ENCODE data around the gene HRH1.

HRH1 gene

DNA sequence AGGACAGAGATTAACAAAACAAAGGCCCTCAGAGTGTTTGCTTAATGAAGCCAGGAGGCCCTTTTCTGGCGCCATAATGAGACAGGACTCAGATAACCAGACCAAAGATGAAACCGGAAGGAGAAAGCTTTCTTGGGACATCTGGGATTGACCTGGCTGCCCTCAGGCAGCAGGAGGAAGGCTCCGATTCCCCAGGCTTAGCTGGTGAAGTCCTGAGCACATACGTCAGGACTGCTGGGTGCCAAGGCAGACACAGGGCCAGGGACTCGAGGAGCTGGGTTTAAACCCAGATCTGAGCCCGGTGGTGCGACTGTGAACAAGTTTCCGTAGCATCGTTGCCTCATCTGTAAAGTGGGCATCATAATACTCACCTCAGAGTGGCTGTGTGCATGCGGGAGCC lies 36.7 kb upstream of the HRH1 start:
- TF ChIP-seq, protein P1, sequence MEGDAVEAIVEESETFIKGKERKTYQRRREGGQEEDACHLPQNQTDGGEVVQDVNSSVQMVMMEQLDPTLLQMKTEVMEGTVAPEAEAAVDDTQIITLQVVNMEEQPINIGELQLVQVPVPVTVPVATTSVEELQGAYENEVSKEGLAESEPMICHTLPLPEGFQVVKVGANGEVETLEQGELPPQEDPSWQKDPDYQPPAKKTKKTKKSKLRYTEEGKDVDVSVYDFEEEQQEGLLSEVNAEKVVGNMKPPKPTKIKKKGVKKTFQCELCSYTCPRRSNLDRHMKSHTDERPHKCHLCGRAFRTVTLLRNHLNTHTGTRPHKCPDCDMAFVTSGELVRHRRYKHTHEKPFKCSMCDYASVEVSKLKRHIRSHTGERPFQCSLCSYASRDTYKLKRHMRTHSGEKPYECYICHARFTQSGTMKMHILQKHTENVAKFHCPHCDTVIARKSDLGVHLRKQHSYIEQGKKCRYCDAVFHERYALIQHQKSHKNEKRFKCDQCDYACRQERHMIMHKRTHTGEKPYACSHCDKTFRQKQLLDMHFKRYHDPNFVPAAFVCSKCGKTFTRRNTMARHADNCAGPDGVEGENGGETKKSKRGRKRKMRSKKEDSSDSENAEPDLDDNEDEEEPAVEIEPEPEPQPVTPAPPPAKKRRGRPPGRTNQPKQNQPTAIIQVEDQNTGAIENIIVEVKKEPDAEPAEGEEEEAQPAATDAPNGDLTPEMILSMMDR (conservative IDR thresholded peaks at IDR 0.05; ENCODE audit: low read depth, low read length), result no peak

GRCh38 chr3:11118181-11118682 lies 36.1 kb upstream of the HRH1 start:
- Histone ChIP-seq H3K79me2 (ENCODE audit: insufficient read depth, low read depth) (no peaks in the 10 kb centered on the region), H3K27me3 (ENCODE audit: insufficient read depth, low read depth) (no peaks in the 10 kb centered on the region), H3K4me3 (IDR thresholded peaks at IDR 0.05; ENCODE audit: insufficient read depth, low read depth, low read length) (no peak overlapping the region), H2AFZ (ENCODE audit: low read depth) (no peak overlapping the region), H3K4me2 (no peak overlapping the region), H3K36me3 (ENCODE audit: insufficient read depth) (no peaks in the 10 kb centered on the region), H4K20me1 (ENCODE audit: insufficient read depth) (no peaks in the 10 kb centered on the region), H3K4me1 (ENCODE audit: low read depth, poor library complexity, severe bottlenecking) (no peaks in the 10 kb centered on the region), H3K27ac (no peak overlapping the region), H3K9ac (no peak overlapping the region)
- TF ChIP-seq, protein P1 (conservative IDR thresholded peaks at IDR 0.05; ENCODE audit: low read depth, low read length), result no peak

More for the DNA sequence above, 36.7 kb upstream of the HRH1 start:
- Histone ChIP-seq H2AFZ (ENCODE audit: low read depth) (no peak overlapping the region), H3K4me3 (IDR thresholded peaks at IDR 0.05; ENCODE audit: insufficient read depth, low read depth, low read length) (no peak overlapping the region), H3K4me2 (no peak overlapping the region), H3K27me3 (ENCODE audit: insufficient read depth, low read depth) (no peaks in the 10 kb centered on the region), H4K20me1 (ENCODE audit: insufficient read depth) (no peaks in the 10 kb centered on the region), H3K27ac (no peak overlapping the region), H3K36me3 (ENCODE audit: insufficient read depth) (no peaks in the 10 kb centered on the region), H3K4me1 (ENCODE audit: low read depth, poor library complexity, severe bottlenecking) (no peaks in the 10 kb centered on the region), H3K9ac (no peak overlapping the region), H3K79me2 (ENCODE audit: insufficient read depth, low read depth) (no peaks in the 10 kb centered on the region)

DNA sequence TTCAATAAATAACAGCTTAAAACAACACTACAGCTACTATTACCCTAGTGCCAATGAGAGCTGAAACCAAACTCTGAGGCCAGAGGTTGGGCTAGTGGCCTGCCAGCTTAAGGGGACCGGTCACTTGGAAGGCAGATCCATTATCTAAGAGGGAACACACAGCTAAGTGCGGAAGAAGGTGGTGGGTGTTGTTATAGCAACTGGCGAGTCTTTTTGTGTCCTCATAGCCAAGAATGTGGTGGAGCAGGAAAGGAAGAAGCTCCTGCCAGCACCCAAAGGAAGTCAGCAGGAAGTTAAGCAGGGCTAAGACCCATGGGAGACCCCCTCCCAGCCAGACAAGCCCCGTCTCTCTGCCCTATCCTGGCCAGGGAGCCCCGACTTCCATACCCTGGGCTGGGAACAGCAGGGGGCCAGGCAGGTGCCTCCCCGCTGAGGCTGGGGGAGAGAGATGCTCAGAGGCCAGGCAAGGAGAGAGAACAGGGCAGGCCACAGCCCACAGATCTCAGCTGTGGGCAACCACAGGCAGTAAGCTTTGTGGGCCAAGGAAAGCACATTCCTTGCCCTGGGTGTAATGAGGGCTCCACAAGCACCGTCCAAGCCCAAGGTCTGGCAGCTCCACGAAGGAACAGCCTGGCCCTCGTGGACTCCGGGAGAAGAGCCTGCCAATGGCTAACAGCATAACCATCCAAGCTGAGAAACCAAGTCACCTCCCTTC lies 34.0 kb upstream of the HRH1 start:
- H3K4me2 ChIP-seq, result no peak overlapping the region
- H3K9ac ChIP-seq, result no peak overlapping the region
- no peaks in the 10 kb centered on the region for H3K36me3 ChIP-seq (ENCODE audit: insufficient read depth)
- no peak overlapping the region for H3K4me3 ChIP-seq (IDR thresholded peaks at IDR 0.05; ENCODE audit: insufficient read depth, low read depth, low read length)
- no peaks in the 10 kb centered on the region for H3K27me3 ChIP-seq (ENCODE audit: insufficient read depth, low read depth)
- no peaks in the 10 kb centered on the region for H3K4me1 ChIP-seq (ENCODE audit: low read depth, poor library complexity, severe bottlenecking)
- TF ChIP-seq, protein P1 (conservative IDR thresholded peaks at IDR 0.05; ENCODE audit: low read depth, low read length), result no peak
- no peak overlapping the region for H3K27ac ChIP-seq
- no peak overlapping the region for H2AFZ ChIP-seq (ENCODE audit: low read depth)
- no peaks in the 10 kb centered on the region for H4K20me1 ChIP-seq (ENCODE audit: insufficient read depth)
- no peaks in the 10 kb centered on the region for H3K79me2 ChIP-seq (ENCODE audit: insufficient read depth, low read depth)

- no peak overlapping the region for H3K4me2 ChIP-seq
- H3K27ac ChIP-seq, result no peak overlapping the region
- no peaks in the 10 kb centered on the region for H3K27me3 ChIP-seq (ENCODE audit: insufficient read depth, low read depth)
- H3K36me3 ChIP-seq (ENCODE audit: insufficient read depth), result no peaks in the 10 kb centered on the region
- no peak overlapping the region for H3K9ac ChIP-seq
- no peak overlapping the region for H2AFZ ChIP-seq (ENCODE audit: low read depth)
- H3K4me3 ChIP-seq (IDR thresholded peaks at IDR 0.05; ENCODE audit: insufficient read depth, low read depth, low read length), result no peak overlapping the region
- H4K20me1 ChIP-seq (ENCODE audit: insufficient read depth), result no peaks in the 10 kb centered on the region
- no peaks in the 10 kb centered on the region for H3K4me1 ChIP-seq (ENCODE audit: low read depth, poor library complexity, severe bottlenecking)
- no peaks in the 10 kb centered on the region for H3K79me2 ChIP-seq (ENCODE audit: insufficient read depth, low read depth)
- TF ChIP-seq, protein P1 (conservative IDR thresholded peaks at IDR 0.05; ENCODE audit: low read depth, low read length), result no peak
These were observed 27.6 kb upstream of the HRH1 start for GRCh38 chr3:11126653-11127052.
